NCI-H2227 treated with DMSO at 0.1 percent for 48 hours (cell line): ENCODE measurements around the gene ARMC7.
A peak's percentile ranks its signal among the peaks of the same experiment; 100 is the strongest.
"Not testable (repeated sequence)": the region's sequence is repeated elsewhere in the genome, so short reads cannot be mapped to it uniquely, and the experiment has no call there.

ENCODE experiments used
- DNase-seq: peaks from one replicate; lab custom pipeline; 2025; lab: John Stamatoyannopoulos, UW

The ARMC7 gene

DNA sequence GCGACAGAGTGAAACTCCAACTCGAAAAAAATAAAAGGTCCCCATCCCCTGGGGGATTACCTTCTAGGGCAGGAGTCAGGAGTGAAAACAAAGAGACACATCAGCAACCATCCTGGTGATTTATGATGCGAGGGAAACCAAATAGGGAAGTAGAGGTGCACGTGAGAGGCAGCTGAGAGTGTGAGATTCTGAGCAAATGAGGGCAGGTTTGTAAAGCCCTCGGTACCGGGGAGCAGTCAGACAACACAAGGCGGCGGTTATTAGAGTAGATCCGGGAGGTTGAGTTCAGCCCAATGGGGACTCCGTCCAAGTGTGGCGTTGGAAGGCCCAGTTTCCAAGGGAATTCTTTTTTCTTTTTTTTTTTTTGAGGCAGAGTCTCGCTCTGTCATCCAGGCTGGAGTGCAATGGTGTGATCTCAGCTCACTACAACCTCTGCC lies 7.4 kb upstream of the ARMC7 start:
- DNase-seq, result no peak

GRCh38 chr17:75103601-75104554 lies 5.9 kb upstream of the ARMC7 start:
- DNase-seq, result no peak

GRCh38 chr17:75105126-75106080 lies 4.4 kb upstream of the ARMC7 start:
- peak; percentile 54 for DNase-seq

- no peak for DNase-seq
Observed at GRCh38 chr17:75108193-75108592, 1.6 kb upstream of the ARMC7 start.

GRCh38 chr17:75109046-75109406 lies 743 bp upstream of the ARMC7 start:
- DNase-seq, result no peak

DNA sequence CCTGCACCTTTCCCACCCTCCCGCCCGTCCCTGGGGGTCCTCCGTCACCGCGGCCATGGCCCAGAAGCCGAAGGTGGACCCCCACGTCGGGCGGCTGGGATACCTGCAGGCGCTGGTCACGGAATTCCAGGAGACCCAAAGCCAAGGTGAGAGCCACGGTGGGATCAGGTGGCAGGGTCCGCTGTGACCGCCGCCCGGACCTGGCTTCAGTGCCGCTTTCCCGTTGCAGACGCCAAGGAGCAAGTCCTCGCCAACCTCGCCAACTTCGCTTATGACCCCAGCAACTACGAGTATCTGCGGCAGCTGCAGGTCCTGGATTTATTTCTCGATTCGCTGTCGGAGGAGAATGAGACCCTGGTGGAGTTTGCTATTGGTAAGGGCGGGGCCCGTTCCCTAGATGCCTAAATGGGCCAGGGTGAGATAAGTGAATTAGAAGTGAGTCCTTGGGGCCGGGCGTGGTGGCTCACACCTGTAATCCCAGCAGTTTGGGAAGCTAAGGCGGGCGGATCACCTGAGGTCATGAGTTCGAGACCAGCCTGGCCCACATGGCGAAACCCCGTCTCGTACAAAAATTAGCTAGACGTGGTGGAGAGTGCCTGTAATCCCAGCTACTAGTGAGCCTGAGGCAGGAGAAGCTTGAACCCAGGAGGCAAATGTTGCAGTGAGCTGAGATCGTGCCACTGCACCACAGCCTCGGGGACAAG lies 617 bp downstream of the ARMC7 start:
- DNase-seq, result peak; percentile 14

- no peak for DNase-seq
Observed at GRCh38 chr17:75111777-75112335, 2.1 kb downstream of the ARMC7 start.

DNA sequence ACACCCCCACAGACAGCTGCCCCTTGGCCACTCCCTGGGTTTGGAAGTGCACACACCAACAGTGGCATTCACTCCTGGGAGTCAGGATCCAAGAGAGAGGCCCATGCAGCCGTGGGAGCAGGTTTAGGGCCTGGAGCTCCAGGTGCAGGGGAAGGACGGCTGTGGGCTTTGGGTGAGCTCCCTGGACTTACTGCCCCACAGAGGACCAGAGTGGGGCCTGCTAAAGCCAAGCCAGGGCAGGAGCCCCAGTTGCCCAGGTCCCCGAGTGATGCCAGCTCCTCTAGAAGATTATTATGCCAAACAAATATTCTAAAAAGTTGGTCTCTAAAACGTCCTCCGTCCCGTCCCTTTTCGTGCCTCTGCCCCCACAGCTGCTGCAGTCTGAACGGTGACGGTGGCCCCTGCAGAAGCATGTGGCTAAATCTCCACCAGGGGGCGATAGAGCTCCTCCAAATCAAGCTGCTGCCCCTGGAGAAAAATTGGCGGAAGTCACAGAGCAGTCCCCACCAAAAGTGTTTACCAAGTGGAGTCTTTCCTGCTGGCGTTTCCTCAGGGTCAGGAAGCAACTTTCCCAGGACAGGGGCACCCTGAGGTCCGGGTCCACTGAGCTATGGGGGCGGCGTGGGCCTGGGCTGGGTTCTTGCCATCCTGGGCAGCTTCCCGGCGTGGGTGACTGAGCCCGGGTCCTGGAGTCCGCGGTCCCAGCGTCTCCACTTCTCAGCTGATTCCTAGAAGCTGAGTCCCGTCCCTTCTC lies 4.2 kb downstream of the ARMC7 start:
- peak; percentile 89 for DNase-seq

GRCh38 chr17:75114552-75115314 lies 5.0 kb downstream of the ARMC7 start:
- no peak for DNase-seq

GRCh38 chr17:75115555-75115954 lies 5.8 kb downstream of the ARMC7 start:
- no peak for DNase-seq

DNA sequence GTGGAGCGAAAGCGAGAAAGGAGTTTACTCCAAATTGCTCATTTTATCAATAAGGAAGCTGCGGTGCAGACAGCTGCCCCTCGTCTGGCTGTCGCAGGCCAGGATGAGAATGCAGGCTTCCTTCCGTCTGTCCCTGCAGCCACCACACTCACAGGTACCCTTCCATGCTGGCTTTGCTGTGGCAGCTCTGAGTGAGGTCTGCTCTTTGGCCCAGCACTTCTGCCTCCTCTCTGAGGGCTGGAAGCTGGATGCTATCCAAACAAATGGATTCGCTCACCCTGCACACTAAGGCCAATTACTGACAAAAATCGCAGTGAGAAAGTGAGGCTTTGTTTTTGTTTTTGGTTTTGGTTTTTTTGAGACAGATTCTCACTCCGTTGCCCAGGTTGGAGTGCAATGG lies 7.0 kb downstream of the ARMC7 start:
- DNase-seq, result no peak

- DNase-seq, result no peak
Observed at GRCh38 chr17:75118307-75118706, 8.5 kb downstream of the ARMC7 start.

- no peak for DNase-seq
Observed at GRCh38 chr17:75124041-75124818, 14.5 kb downstream of the ARMC7 start.

- DNase-seq, result no peak
Observed at GRCh38 chr17:75124819-75125162, 15.0 kb downstream of the ARMC7 start.

GRCh38 chr17:75125984-75126383 lies 16.2 kb downstream of the ARMC7 start:
- DNase-seq, result no peak

DNA sequence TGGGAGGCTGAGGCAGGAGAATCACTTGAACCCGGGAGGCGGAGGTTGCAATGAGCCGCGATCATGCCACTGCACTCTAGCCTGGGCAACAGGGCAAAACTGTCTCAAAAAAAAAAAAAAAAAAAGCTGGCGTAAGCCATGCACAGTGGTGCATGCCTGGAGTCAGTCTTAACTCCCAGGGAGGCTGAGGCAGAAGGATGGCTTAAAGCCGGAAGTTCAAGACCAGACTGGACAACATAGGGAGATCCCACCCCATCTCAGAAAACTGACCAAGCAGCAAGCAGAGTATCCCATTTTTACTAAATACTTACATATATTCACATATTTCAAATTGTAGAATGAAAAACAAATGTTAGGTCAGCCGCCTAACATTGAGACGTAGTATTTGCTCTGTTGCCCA lies 17.2 kb downstream of the ARMC7 start:
- DNase-seq, result no peak

GRCh38 chr17:75127936-75128335 lies 18.2 kb downstream of the ARMC7 start:
- not testable (repeated sequence) for DNase-seq

DNA sequence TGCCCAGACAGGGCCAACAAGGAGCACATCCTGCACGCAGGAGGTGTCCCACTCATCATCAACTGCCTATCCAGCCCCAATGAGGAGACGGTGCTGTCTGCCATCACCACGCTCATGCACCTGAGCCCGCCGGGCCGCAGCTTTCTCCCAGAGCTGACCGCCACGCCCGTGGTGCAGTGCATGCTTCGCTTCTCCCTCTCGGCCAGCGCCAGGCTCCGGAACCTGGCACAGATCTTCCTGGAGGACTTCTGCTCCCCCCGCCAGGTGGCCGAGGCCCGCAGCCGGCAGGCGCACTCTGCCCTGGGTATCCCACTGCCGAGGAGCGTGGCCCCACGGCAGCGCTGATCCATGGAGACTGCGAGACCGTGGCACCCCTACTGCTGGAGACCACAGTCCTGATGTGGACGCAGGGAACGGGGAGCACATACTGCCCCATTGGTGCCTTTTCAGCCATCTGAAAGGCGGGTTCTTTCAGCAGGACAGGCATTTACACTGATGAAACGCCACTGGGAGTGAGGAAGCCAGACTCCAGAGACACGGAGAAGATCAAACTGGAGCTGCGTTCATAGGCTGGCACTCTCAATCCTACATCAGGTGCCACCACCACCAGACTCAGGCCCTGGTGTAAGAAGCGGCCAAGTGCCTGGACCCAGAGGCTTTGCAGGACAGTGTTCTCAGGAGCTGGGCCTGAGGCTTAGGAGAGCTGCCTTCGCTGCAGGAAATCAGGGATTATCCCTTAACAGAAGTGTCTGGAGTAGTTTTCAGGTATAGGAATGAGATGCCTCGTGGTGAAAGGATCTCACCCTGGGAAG lies 19.1 kb downstream of the ARMC7 start:
- no peak for DNase-seq

DNA sequence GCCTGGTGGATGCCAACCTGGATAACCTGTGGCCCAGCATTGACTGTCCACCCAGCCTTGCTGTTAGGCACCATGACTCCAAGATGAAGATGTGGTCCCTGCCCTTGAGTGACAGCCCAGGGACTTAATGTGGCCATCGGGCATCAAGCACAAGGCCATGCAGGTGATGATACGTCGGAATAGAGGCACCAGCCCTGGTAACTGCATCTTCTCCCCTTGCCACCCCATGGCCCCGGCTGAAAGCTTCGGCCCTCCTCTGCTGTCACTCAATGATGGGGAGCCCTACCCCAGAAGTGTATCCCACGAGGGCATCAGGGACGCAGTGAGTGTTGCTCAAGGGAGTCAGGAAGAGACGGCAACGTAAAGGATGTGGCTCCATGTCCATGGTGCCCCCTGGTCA lies 19.8 kb downstream of the ARMC7 start:
- no peak for DNase-seq
